ENCODE measurements around the gene RUSC2.
"Not testable (repeated sequence)": the region's sequence is repeated elsewhere in the genome, so short reads cannot be mapped to it uniquely, and the experiment has no call there.

The RUSC2 gene

DNA sequence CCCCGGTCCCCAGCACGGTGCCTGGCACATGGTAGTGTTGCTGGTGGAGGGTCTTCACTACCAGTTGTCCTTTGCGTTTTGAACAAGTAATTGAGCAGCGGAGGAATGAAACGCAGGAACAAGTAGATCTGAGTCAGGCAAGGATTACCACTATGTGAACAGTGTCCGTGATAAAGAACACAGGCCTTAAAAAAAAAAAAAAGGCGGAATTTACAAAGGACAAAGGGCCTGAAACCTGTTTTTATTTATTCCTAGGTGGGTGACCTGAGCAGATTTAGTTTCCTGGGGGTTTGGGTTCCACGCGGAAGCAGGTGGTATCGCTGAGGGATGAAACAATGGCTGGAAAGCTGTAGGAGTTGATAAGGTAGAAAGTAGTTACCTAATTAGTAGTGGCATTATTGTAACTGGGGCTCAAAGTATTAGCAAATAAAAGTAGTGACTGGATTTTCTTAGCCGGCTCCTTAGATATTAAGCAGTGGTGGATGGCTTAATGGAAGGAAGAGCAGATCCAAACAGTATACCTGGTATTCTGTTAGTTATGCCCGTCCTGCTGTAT lies 1.1 kb downstream of the RUSC2 start:
- DNase-seq (ENCODE audit: low spot score) = no peak

DNA sequence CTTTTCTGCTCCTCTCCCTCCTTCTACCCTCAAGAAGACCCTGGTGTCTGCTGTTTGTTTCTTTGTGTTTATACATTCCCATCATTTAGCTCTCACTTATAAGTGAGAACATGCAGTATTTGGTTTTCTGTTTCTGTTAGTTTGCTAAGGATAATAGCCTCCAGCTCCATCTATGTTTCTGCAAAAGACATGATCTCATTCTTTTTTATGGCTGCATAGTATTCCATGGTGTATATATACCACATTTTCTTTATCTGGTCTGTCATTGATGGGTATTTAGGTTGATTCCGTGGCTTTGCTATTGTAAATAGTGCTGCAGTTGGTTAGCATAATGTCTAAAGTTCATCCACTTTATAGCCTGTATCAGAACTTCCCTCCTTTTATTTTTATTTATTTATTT lies 3.2 kb downstream of the RUSC2 start:
- not testable (repeated sequence) for DNase-seq (ENCODE audit: low spot score)

DNA sequence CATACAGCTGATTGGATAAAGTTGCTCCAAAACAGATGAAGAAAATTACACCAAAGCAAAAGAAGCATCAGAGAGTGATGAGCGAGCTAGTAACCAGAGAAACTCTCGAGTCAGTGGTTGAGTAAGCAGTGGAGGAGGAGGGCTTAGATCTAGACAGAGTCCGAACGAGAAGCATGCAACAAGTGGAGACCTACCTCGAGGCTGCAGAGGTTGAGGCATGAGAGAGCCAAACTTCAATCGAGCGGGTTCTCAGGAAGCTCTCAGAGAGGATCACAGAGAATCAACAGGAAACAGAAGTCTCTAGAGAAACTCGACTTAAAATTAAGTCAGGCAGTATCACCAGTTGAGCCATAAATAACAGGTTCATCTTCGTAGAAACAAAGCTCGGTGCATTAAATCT lies 6.1 kb downstream of the RUSC2 start:
- DNase-seq (ENCODE audit: low spot score) = no peak

DNA sequence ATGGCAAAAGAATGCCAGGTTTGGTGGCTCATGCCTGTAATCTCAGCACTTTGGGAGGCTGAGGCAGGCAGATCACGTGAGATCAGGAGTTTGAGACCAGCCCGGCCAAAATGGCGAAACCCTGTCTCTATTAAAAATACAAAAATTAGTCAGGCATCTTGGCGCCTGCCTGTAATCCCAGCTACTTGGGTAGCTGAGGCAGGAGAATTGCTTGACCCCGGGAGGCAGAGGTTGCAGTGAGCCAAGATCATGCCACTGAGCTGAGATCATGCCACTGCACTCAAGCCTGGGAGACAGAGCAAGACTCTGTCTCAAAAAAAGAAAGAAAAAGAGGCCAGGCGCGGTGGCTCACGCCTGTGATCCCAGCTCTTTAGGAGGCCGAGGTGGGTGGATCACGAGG lies 8.3 kb downstream of the RUSC2 start:
- DNase-seq (ENCODE audit: low spot score) = not testable (repeated sequence)

DNA sequence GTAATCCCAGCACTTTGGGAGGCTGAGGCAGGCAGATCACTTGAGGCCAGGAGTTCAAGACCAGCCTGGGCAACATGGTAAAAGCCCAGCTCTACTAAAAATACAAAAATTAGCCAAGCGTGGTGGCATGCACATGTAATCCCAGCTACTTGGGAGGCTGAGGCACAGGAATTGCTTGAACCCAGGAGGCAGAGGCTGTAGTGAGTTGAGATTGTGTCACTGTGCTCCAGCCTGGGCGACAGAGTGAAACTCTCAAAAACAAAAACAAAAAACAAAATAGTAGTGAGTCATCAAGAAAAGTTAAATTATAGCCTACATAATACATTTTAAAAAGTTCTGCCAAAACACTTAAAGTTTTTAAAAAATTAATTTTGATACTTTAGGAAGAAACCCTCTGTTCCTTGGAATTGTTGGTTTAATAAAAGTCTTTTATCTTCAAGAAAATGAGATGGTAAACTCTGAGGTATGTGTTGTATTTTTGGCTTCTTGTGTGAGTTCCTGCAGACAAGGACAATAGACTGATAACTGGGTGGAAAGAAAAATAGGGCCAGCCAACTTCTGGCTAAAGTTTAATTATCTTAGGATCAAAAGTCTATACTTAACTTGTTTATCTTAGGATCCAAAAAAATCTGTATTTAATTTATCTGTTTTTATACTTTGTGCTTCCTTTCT lies 9.3 kb downstream of the RUSC2 start:
- DNase-seq (ENCODE audit: low spot score) = no peak

DNA sequence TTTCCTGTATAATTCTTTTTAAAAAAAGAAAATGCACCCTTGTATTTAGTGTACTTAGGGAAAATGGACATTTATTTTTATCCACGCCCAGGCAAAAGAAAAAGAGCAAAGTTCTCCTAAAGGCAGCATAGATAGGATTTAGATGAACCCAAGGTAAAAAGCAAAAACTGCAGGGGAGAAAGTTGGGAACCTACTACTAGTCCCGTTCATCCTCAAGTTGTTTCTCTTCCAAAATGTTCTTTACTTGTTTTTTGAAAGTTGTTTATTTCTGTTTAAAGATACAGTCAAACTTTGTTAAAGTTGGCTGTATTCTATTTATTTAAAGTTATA lies 9.8 kb downstream of the RUSC2 start:
- no peak for DNase-seq (ENCODE audit: low spot score)

DNA sequence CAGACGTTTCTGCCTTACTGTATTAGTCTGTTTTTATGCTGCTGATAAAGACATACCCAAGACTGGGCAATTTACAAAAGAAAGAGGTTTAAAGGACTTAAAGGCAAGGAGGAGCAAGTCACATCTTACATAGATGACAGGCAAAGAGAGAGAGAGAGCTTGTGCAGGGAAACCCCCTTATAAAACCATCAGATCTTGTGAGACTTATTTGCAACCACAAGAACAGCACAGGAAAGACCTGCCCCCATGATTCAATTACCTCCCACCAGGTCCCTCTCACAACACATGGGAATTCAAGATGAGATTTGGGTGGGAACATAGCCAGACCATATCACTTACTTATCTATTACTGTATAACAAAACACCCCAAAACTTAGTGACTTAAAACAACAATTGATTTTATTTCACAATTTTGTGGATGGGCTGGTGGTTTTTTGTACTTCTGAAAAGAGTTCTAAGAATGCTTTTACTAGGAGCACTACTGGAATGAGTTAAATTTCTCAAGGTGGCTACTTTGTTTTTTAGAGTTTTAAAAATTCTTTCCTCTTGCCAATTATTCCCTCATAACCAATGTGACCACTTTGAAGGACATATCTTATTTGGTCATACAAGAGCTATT lies 10.3 kb downstream of the RUSC2 start:
- no peak for DNase-seq (ENCODE audit: low spot score)

DNA sequence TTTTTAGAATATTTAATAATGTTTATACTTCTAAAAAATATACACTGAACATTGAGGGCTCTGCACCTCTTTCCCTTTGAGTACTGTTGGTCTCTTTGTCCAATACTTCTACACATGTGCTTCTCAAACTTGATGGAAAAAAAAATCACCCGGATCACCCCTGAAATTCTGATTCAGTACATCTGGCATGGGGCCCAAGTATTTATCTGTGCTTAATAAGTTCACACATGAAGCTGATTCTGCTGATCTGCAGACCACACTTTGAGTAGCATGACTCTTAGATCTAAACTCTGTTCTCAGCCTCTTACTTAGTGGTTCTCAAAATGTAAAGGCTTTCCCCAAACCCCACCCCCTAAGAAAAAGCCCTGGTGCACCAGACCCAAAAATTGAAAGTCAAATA lies 12.0 kb downstream of the RUSC2 start:
- DNase-seq (ENCODE audit: low spot score) = no peak

DNA sequence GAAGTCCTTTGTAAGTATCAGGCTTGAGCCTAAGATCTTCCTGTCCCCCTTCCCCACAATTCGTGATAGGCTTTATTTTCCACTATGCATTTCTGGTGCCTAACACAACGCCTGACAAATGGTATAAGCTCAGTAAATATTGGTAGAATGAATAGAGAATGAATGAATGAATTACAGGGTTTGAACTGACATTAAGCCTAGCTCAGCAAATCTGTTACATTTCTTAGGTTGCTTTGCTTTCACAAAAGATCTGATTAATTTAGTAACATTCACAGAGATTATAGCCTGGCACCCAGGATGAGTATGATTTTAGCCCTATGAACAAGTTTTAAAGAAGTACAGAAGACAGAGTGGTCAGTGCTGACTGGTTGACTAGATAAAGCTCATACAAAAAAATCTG lies 16.4 kb downstream of the RUSC2 start:
- no peak for DNase-seq (ENCODE audit: low spot score)

DNA sequence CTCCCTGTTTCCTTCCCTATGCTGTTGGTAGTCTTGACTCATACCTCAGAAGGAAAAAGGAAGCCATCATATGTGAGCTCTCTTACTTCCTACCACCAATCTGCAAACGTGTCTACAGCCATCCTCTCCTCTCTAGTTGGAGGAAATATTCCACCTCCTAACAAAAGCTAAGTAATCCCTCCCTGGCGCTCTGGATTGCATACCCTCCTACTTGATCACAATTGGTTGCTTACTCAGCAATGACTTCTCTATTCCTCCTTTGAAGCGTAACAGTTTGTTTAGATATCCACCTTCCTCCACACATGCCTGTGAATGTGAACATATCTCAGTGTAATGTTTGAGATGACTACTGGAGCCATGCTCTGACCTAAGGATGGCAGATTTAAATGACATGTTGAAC lies 18.2 kb downstream of the RUSC2 start:
- no peak for DNase-seq (ENCODE audit: low spot score)

DNA sequence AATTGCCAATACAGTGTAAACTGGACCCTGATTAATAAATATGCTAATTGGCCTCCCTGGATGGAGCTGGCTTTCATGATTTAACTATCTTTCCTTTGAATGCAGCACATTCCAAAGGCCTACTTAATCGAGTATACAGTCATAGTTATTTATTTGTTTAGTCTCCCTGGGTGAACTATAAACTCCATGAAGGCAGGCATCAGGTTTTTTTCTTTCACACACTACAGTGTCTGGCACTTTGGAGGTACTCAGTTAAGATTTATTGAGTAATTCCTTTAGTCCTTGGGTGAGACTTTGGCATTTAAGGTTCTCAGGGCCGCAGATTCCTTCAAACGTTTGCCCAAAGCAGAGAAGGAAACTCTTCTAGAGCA lies 20.5 kb downstream of the RUSC2 start:
- no peak for DNase-seq (ENCODE audit: low spot score)

DNA sequence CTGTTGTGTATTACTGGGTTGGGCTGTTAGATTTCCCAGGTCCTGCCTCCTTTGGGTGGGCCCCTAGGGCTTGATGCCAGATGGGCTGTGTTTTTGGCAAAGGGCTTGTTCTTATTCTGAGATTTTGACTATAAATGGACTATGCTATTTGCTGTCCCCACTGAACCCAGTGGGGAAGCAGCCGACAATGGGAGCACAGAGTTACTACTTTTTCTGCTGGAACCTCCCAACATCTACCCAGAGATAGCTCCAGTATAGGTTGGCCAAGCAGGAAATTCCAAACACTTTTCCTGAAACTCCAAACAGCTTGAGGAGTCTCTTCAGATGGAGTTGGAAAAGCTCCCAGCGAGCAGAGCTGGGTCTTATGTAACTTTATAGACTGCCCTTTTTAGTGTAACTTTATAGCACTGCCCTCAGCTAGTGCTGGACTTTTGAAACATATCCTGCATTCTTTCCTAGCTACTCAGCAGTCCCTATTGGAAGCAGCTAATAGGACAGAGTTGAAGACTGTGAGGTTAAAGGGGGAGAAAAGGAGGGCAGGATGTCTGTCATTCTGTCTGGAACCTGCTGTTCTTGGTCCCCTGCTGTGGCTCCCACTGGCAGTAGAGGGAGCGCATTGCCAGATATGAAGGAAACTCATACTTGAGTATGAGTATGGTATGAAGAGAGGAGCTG lies 21.0 kb downstream of the RUSC2 start:
- no peak for DNase-seq (ENCODE audit: low spot score)

DNA sequence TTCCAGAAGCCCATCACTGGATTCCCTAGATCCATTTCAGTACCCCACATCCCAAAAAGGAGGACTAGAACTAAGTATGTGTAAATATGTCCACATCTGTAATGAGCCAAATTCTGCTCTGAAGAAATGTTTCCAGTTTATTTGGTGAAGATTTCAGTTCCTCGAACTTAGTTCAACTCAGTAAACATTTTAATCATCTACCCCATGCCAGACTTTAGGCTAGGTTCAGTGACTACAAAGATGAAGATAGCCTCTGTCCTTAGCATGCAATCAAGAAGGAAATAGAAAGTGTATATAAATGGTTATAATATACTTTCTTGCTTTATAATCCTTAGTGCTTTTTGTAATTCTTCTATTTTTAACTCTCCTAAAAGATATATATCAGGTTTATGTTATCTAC lies 21.5 kb downstream of the RUSC2 start:
- DNase-seq (ENCODE audit: low spot score) = no peak

DNA sequence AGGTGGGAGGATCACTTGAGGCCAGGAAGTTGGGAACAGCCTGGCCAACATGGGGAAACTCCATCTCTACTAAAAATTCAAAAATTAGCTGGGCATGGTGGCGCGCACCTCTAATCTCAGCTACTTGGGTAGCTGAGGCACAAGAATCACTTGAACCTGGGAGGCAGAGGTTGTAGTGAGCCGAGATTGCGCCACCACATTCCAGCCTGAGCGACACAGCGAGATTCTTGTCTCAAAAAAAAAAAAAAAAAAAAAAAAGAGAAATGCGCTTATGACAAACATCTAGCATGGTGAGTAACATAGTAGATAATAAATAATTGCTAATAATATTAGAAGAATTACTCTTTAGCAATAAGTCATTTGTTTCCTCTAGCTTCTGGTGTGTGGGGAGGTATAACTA lies 25.9 kb downstream of the RUSC2 start:
- no peak for DNase-seq (ENCODE audit: low spot score)

DNA sequence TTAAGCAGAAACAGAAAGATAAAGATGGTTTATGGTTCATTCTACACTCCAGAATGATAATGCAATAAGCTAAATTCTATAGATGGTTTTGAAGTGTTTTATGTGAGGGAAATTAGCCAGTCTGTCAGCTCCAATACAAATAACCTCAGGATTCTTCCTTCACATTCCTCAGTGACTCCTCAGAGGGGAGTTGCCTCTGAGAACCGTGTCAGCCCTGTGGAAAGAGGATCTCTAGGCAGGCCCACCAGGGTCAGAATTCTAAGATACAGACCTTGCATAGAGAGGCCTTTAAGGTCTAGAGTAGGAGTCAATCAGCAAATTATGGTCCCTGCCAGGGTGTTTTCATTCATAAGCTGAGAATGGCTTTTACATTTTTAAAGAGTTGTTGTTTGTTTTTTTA lies 26.6 kb downstream of the RUSC2 start:
- no peak for DNase-seq (ENCODE audit: low spot score)

DNA sequence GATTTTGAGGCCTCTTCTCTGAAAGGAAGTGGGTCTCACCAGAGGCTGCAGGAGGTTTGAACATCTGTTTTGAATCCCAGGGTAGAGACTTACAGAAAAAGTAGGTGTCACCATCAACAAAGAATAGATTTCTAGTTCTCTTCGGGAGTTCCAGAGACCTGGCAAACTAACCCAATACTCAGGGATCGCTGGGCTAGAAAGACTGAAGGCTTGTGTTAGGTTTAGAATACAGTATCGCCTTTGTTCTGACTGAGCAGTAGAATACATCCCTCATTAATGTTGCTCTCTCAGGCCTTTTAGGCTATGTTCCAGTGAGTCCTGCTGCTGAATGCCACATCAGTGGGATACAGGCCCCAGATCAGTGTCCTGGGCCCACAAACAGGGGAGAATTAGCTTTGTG lies 27.2 kb downstream of the RUSC2 start:
- DNase-seq (ENCODE audit: low spot score) = no peak

DNA sequence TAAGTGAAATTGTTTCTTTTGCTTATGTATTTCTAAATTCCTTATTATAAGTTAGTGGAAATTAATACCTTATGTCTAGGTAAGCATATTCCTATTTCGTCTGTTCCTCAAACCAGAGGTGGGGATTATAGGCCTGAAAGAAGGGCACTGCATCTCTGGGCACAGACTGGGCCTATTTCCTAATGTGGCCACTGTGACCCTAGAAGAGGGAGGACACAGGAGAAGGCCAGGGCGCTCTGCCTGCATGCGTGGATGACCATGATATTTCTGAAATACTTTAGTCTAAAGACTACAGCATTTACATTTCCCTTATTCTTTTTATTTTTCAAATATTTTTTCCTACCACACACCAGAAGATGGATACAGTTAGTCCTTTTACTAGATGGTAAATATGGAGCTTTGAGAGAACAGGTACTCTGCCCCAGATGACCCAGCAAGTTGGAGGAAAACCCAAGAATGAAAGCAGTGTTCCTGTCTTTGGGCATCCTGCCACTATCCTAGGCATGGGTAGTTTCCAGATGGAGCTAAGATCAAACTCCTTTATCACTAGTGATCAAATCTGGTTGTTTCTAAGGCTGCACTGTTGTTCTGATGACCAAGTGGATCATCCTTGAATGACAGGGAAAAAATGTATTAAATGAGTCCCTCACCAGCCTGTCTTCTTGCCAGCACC lies 27.8 kb downstream of the RUSC2 start:
- DNase-seq (ENCODE audit: low spot score) = no peak

DNA sequence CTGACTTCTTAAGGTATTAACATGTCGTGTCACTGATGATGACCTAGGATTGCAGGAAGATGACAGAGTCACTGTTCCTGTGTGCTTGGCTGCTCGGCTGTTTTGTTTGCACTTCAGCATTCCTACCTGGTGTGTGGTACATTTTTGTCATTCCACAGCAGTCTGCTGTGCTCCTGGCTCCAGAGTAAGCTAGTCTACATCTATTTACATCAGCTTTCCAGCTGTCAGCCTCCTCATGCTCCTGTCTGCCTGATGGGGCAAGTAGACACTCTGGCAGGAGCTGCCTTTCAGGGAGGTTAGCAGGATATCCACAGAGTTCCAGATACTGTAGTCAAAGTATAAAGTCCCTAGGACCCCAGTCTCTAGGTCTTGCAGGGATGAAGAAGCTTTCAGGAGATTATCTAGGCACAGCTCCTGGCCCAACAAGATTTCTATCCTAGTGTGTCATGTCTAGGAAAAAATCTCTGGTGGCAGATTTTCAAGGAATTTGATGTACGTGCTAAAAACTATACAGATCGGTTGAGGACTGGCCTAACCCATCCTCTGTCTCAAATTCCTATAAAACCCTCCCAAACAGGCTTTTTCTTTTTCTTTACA lies 28.4 kb downstream of the RUSC2 start:
- DNase-seq (ENCODE audit: low spot score) = no peak

DNA sequence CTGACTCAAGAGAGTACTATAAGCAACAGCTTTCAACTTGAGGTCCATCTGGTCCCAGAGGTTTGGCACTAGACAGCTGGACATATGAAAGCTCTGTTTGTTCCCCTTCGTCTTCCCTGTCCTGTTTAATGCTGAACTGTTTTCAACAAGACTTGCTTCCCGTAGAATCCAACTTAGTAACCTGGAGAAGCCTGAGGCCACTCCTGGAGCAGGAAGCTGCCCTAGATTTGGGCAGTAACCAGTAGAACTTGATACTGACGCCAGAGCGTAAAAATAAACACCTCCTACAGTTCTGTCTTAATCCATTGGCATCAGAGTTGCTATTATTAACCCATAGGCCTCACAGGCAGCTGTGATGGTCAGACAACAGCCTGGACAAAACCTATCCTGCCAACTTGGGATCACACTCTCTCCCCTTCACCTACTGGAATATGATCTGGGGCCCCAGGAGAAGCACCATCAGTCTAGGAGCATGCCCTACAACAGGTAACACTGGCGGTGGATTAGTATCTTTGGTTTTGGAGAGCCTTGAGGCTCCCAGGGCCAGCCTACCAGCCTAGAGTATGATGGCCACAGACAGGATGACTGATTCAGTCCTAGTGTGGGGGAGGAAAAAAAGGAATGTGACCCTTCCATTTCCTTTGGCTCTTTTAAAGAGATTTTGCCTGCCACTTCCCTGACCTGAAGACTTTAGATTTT lies 29.2 kb downstream of the RUSC2 start:
- DNase-seq (ENCODE audit: low spot score) = no peak

DNA sequence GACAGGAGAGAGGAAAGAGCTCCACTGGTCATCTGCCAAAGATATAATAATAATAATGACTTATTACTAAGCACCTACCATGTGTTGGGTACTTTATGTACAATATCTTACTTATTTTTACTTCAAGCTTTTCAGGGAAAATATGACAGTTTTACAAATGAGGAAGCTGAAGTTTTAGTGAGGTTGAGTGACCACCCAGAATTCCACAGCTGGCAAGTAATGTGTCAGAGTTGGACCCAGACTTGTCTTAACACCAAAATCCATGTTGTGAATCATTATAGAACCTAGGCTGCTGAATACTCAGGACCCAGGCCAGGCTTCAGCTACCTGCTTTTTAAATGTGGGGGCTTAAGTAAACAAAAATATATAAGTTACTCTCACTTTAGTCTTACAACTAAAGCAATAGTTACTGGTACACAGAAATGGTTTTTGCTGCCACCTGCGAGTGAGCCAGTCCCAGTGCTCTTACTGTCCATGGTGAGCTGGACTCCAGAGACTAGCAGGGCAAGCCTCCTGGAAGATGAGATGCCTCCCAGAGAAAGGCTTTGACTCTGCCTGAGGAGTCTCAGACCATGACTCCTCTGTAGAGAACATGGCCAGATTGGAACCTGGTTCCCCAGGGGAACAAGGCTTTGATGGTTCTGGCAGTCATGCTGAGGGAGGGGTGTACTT lies 29.9 kb downstream of the RUSC2 start:
- DNase-seq (ENCODE audit: low spot score) = no peak

DNA sequence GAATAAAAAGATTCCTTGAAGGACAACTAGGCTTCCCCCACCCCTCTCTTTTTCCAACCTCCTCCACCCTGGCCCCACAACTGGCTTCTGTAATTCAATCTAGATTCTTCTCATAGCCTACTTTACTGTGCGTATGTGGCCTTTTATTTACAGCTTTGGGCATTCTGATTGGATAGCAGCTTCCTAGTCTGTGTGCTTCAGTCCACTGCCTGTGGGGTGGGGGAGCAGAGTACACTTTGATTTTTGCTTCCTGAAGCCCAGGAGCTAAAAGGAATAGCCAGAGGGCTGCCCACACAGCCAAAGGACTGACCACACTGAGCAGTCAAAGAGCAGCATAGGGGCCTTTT lies 30.4 kb downstream of the RUSC2 start:
- no peak for DNase-seq (ENCODE audit: low spot score)

DNA sequence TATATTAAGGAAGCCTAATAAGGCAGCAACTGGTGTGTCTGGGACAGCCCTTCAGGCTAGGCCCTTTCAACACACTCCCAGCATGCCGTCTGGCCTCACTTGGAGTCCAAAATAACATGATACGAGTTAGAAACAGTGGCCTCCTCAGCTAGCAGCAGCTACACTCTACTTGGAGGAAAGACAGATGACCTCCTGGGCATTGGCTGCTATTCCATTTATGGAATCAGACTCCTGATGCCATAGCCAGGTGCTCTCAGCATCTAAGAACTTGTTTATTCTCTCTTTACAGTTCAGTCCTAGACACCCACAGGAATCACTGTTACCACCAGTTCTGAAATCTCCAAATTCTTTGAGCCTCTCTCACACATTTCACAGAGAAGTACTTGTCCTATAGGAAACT lies 31.8 kb downstream of the RUSC2 start:
- DNase-seq (ENCODE audit: low spot score) = no peak
